Heart left ventricle (tissue), 16 donors: ENCODE data around the gene CCL21. TPM values are rescaled to one million over a fixed set of nuclear protein-coding genes. Genes with fewer than 3 reads are reported as not detected.
A peak's percentile ranks its signal among the peaks of the same experiment; 100 is the strongest.

ENCODE experiments used
- ATAC-seq, 4 donors: fragments of 200-7000 bp; cut with Tn5 transposase; one replicate each; pipeline ENCODE4 v1.9.1; 2020 to 2022; ENCODE audit warnings: moderate library complexity in 4 of 4, mild to moderate bottlenecking in 3 of 4, moderate number of reproducible peaks in 1 of 4
- DNase-seq, 5 donors: peaks; one replicate each; pipeline ENCODE4 v3.0.0-alpha.2; 2020
- H3K27ac ChIP-seq, 12 donors: fragments of 200-600 bp; sonication (generic) in 4 of 12; one replicate each; pipeline versions ENCODE4 v1.5.0 to v1.8.0; 2016 to 2022; ENCODE audit warnings: mild to moderate bottlenecking in 2 of 12
- H3K27me3 ChIP-seq, 9 donors: fragments of 200-600 bp; sonication (generic) in 2 of 9; one replicate each; pipeline versions ENCODE4 v1.5.1 to v1.8.0; 2016 to 2022; ENCODE audit warnings: mild to moderate bottlenecking in 3 of 9
- H3K36me3 ChIP-seq, 9 donors: fragments of 200-600 bp; sonication (generic) in 2 of 9; one replicate each; pipeline versions ENCODE4 v1.5.0 to v1.8.0; 2018 to 2022; ENCODE audit warnings: mild to moderate bottlenecking in 2 of 9
- H3K4me1 ChIP-seq, 12 donors: fragments of 200-600 bp; sonication (generic) in 4 of 12; one replicate each; pipeline versions ENCODE4 v1.5.0 to v1.8.0; 2016 to 2022; ENCODE audit warnings: mild to moderate bottlenecking in 3 of 12
- H3K4me3 ChIP-seq, 12 donors: fragments of 200-600 bp; sonication (generic) in 4 of 12; one replicate each; pipeline versions ENCODE4 v1.5.0 to v1.8.0; 2017 to 2022; ENCODE audit warnings: mild to moderate bottlenecking in 9 of 12, moderate library complexity in 4 of 12
- H3K9me3 ChIP-seq, 12 donors: fragments of 200-600 bp; sonication (generic) in 4 of 12; one replicate each; pipeline versions ENCODE4 v1.5.0 to v1.8.0; 2016 to 2022; ENCODE audit warnings: mild to moderate bottlenecking in 1 of 12
- POLR2A ChIP-seq, 2 donors: fragments of 450-650 bp; IDR thresholded peaks; one replicate each; pipeline ENCODE4 v1.6.1; 2017; ENCODE audit warnings: antibody characterized with exemption in 2 of 2, mild to moderate bottlenecking in 2 of 2, moderate library complexity in 2 of 2
- WGBS, 4 donors: extraction: QIAGEN DNeasy Blood & Tissue Kit in 2 of 4; methylation state at CpG; one replicate each; pipeline versions ENCODE4 v1.1.5 to v1.1.7; 2013 to 2018; 5-methylcytosine and 5-hydroxymethylcytosine counted together
- intact Hi-C, 10 donors: fragments of 100-400 bp; cut with DNase I; formaldehyde crosslinking; loops; one replicate each; pipeline versions ENCODE4 v1.11.1 to v1.14.2; 2022
- polyA plus RNA-seq, 2 donors: library from polyadenylated mRNA; stranded (reverse); fragments of 200-250 nt; gene quantifications; one replicate each; pipeline ENCODE4 v1.2.3, GENCODE V29; 2013
- total RNA-seq, 9 donors: library from RNA; depleted of rRNA in 2 of 9; stranded (reverse); fragments of >200 nt in 2 of 9; fragmentation: NEBNext Ultra II Directional in 3 of 9; extraction: Animal tissue kit (Norgen Biotek cat#: 25700) in 3 of 9; gene quantifications; one replicate each; pipeline versions ENCODE4 v1.1.0 to v1.2.4, GENCODE V29; 2016 to 2023
- TF ChIP-seq, protein P1 (sequence below), 12 donors: fragments of 200-600 bp; sonication (generic) in 4 of 12; IDR thresholded peaks; one replicate each; pipeline versions ENCODE4 v1.5.0 to v1.8.0; 2018 to 2022; ENCODE audit warnings: antibody characterized with exemption in 12 of 12, mild to moderate bottlenecking in 5 of 12
- donor health status: ischemic (EF 13 %, LVEDD 7.1; RV severe dilation, severe dysfunction).
- donor health status: healthy with polysubstance abuse.
- donor health status: DM: no; HTN: yes; CAD: no.
- donor health status: DM: no; HTN: no; CAD: no.
- donor health status: ischemic (EF 25% LVEDD 6.9; RV normal size, moderate dysfunction).
- donor health status: ischemic (EF 25% LVEDD 5.7; RV mildly dilated, moderate dysfunction).
- donor health status: healthy.
- donor health status: DM: yes; HTN: yes; CAD: no.
- donor health status: ischemic (EF 35%, LVEDD 5.7; RV mildly dilated, moderate dysfunction).
- donor health status: nonischemic (EF 11% LVEDD 7.7; RV severe dilation, severe dysfunction).
- donor health status: DM: yes; HTN: yes; CAD: no.
- donor health status: PGD.
- donor health status: ischemic (EF 29% LVEDD 5.4; RV normal size, mild dysfunction).
- donor health status: nonischemic (EF 23%, LVEDD 6.1; RV moderate dilation, normal function).

Gene CCL21
- total and polyA plus RNA-seq, 11 donors, result 1.3 to 156 (median 16.6) TPM

DNA sequence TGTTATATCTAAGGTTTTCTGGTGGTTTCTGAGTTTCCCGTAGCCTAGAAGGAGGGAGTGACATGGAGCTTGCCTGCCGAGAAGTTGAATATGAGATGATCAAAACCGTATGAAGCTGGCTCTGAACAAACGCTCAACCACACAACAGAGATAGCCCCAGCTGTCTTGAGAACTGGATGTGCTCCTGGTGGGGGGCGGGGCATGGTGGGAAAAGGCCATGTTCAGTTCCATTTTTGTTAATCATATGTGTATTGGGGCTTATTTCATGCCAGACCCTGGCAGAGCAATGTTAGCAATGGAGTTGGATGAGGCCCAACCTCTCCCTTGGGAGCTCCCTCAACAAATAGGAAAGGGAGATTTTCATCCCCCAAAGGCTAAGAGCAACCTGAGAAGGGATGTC, 23.7 kb downstream of the CCL21 start:
- 70 to 92% (median 83%) methylated on average over 5 of the region's 5 CpGs for WGBS, 4 donors
- DNase-seq, result no peak
- ATAC-seq, result peak in 3 of 4 donors; percentile 22 to 52 (median 45)

DNA sequence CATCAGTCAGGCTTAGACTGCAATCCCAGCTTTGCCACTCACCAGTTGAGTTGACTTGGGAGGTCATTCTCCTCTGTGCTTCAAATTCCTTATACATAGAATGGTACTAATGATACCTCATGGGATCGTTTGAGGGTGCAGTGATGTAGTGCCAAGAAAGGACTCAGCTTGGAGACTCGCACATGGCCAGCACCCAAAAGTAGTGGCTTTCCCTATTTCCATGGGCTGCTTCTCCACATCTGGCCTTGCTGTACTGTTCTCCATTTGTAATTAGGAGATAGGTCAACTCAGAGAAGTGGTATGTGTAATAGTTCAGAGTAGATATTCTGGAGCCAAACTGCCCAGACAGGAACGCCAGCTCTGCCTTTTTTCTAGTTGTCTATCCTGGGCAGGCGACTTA, 24.3 kb downstream of the CCL21 start:
- Histone ChIP-seq H3K27ac (peak overlapping the region in 1 of 12 donors; percentile 67), H3K9me3 (no peaks in the 10 kb centered on the region), H3K36me3 (peaks cover 0 to 3% (median 0%) of the 10 kb centered on the region in 9 donors), H3K4me3 (no peak overlapping the region), H3K27me3 (no peaks in the 10 kb centered on the region), H3K4me1 (peaks cover 0 to 23% (median 0%) of the 10 kb centered on the region in 12 donors)
- no peak for TF ChIP-seq POLR2A (IDR thresholded peaks at IDR 0.05)
- TF ChIP-seq, protein P1, sequence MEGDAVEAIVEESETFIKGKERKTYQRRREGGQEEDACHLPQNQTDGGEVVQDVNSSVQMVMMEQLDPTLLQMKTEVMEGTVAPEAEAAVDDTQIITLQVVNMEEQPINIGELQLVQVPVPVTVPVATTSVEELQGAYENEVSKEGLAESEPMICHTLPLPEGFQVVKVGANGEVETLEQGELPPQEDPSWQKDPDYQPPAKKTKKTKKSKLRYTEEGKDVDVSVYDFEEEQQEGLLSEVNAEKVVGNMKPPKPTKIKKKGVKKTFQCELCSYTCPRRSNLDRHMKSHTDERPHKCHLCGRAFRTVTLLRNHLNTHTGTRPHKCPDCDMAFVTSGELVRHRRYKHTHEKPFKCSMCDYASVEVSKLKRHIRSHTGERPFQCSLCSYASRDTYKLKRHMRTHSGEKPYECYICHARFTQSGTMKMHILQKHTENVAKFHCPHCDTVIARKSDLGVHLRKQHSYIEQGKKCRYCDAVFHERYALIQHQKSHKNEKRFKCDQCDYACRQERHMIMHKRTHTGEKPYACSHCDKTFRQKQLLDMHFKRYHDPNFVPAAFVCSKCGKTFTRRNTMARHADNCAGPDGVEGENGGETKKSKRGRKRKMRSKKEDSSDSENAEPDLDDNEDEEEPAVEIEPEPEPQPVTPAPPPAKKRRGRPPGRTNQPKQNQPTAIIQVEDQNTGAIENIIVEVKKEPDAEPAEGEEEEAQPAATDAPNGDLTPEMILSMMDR (IDR thresholded peaks at IDR 0.05), result no peak
- ATAC-seq (no peak), DNase-seq (no peak)
- WGBS, 4 donors, result 81 to 96% (median 83%) methylated on average over 3 to 4 of the region's 4 CpGs
- intact Hi-C loops, result no loop called here

More for the DNA sequence above, 23.7 kb downstream of the CCL21 start:
- Histone ChIP-seq H3K27ac (peak overlapping the region in 1 of 12 donors; percentile 67), H3K9me3 (no peaks in the 10 kb centered on the region), H3K36me3 (peaks cover 0 to 3% (median 0%) of the 10 kb centered on the region in 9 donors), H3K4me3 (no peak overlapping the region), H3K4me1 (peaks cover 0 to 29% (median 0%) of the 10 kb centered on the region in 12 donors), H3K27me3 (no peaks in the 10 kb centered on the region)
- TF ChIP-seq POLR2A (IDR thresholded peaks at IDR 0.05), result no peak
- TF ChIP-seq, protein P1 (IDR thresholded peaks at IDR 0.05), result no peak
- intact Hi-C loops, result no loop called here

DNA sequence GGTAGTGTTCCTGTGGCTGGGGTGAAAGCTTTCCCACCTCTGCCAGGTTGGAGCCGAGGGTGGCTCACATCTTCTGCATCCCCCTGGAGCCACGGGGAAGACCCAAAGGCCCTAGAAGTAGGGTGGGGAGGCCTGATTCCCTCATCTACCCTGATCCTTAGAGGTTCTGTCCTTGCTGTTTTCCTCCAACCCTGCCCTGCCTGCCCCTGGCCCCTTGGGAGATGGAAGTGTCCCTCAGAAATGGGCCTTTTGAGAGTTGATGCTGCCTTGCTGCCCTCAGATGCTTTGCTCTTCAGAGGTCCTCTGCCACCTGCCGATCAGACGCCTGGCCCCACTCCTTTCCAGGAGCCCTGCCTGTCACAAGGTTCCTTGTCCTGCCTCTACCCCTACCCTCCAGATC, 25.1 kb downstream of the CCL21 start:
- Histone ChIP-seq H3K4me3 (no peak overlapping the region), H3K36me3 (peaks cover 0 to 3% (median 0%) of the 10 kb centered on the region in 9 donors), H3K4me1 (peaks cover 0 to 22% (median 0%) of the 10 kb centered on the region in 12 donors), H3K27ac (no peak overlapping the region), H3K9me3 (no peaks in the 10 kb centered on the region), H3K27me3 (no peaks in the 10 kb centered on the region)
- DNase-seq (no peak), ATAC-seq (no peak)
- WGBS, 4 donors, result 88 to 100% (median 94%) methylated on average over 4 of the region's 4 CpGs
- no peak for TF ChIP-seq POLR2A (IDR thresholded peaks at IDR 0.05)
- TF ChIP-seq, protein P1 (IDR thresholded peaks at IDR 0.05), result no peak
- intact Hi-C loops, result no loop called here

DNA sequence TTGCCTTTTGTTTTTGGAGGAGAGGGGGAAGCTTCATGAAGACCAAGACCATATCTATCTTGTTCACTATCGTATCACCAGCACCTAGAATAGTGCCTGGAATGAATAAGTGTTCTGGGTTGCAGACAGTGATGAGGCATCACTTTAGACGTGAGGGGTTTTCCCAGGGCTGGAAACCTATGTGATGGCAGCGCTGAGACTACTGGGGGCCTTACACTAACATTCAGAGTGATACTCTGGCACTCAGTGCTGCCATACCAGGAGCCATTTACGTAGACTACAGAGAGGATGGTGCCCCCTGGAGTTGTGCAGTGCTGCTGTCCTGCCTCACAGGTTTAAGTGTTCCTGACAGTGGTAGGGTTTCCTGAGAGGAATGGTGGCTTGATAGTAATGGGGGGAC, 25.8 kb downstream of the CCL21 start:
- intact Hi-C loops, result no loop called here

More for the DNA sequence above, 25.8 kb downstream of the CCL21 start:
- no peak overlapping the region for H3K27ac ChIP-seq
- H3K36me3 ChIP-seq, result peaks cover 0 to 3% (median 0%) of the 10 kb centered on the region in 9 donors
- no peak for DNase-seq
- ATAC-seq, result no peak
- no peaks in the 10 kb centered on the region for H3K9me3 ChIP-seq
- H3K4me1 ChIP-seq, result peaks cover 0 to 22% (median 0%) of the 10 kb centered on the region in 12 donors
- H3K4me3 ChIP-seq, result no peak overlapping the region
- H3K27me3 ChIP-seq, result no peaks in the 10 kb centered on the region
- TF ChIP-seq, protein P1 (IDR thresholded peaks at IDR 0.05), result no peak
- TF ChIP-seq POLR2A (IDR thresholded peaks at IDR 0.05), result no peak
- WGBS, 4 donors, result 84 to 94% (median 92%) methylated on average over 4 of the region's 4 CpGs
